Measurements from ENCODE around the gene HS1BP3. TPM values are rescaled to one million over a fixed set of nuclear protein-coding genes. Genes with fewer than 3 reads are reported as not detected.
A peak's percentile ranks its signal among the peaks of the same experiment; 100 is the strongest.

Gene HS1BP3
- total RNA-seq, 2 donors from 2014 or later: 37.1 to 41.8 TPM

DNA sequence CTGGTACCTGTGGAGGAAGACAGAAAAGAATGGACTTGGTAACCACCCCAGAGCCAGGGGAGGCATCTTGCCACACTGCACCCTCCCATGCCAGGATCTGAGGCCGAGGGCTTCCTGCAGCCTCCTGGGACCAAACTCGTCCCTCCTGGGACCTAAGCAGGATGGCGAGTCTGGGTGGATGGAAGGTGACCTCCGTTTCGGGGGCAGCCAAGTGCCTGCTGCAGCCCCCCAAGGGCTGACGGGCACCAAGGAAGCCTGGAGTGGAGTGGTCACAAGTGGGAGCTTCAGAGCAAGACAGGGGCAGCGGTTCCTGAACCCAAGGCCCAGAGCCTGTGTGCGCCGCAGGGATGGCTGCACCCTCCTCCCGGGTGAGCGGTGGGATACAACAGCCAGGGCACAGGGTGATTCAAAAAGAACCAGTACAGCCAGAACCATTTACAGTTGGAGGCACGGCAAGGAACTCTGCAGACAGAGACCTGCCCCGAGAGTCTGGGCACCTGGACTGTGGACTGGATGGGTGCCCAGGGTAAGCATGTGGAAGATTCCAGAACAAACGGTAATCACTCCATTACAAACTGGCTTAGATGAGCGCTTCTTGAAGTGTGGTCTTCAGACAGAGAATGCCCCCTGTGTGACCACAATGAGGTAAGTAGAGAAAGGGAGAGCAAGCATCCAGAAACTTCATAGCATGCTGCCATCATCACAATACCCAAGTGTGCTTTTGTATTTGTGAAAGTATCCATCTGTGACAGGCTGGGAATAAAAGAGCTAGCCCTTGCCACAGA, 12.1 kb downstream of the HS1BP3 start:
- intact Hi-C loops (cut with DNase I): loop anchor here in 1 of 2 donors (5.0 kb wide), 1 partner anchor 192 kb away; the partner anchor contains the start of gene RHOB
- no peak for DNase-seq (ENCODE audit: low spot score)

- intact Hi-C loops (cut with DNase I): loop anchor here in 1 of 2 donors (5.0 kb wide), 1 partner anchor 191 kb away; the partner anchor contains the start of gene RHOB
- no peak for DNase-seq (ENCODE audit: low spot score)
Observed at GRCh38 chr2:20638014-20638413, 12.9 kb downstream of the HS1BP3 start.

DNA sequence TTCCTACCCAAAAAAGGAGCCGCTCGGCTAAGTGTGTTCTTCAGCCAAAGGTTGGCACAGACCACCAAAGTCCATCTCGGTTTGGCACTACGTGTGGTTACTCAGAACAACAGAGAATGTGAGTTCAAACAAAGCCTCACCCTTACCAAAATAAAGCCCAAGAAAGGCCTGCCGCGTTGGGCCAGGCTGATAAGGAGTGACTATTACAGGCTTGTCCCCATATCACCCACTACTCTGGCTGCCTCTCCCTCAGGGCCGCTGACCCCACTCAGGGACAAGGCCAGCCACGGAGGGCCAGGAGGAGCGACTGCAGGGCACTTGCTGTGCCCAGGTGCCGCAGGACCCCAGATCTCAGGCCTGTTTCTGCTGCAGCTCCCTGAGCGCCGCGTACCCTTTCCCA, 13.8 kb downstream of the HS1BP3 start:
- intact Hi-C loops (cut with DNase I): loop anchor here (2.0 to 5.0 kb wide), 2 partner anchors 190 kb away; partner anchors contain the start of gene RHOB (in 2 of the 2)
- DNase-seq (ENCODE audit: low spot score): peak; percentile 89

- intact Hi-C loops (cut with DNase I): loop anchor here (2.0 to 5.0 kb wide), 2 partner anchors 189 kb away; partner anchors contain the start of gene RHOB (in 2 of the 2)
- DNase-seq (ENCODE audit: low spot score): peak; percentile 95
Observed at GRCh38 chr2:20635675-20636584, 15.0 kb downstream of the HS1BP3 start.

- DNase-seq (ENCODE audit: low spot score): no peak
- intact Hi-C loops (cut with DNase I): loop anchor here in 1 of 2 donors (5.0 kb wide), 1 partner anchor 188 kb away; the partner anchor contains the start of gene RHOB
Observed at GRCh38 chr2:20635113-20635510, 15.8 kb downstream of the HS1BP3 start.

DNA sequence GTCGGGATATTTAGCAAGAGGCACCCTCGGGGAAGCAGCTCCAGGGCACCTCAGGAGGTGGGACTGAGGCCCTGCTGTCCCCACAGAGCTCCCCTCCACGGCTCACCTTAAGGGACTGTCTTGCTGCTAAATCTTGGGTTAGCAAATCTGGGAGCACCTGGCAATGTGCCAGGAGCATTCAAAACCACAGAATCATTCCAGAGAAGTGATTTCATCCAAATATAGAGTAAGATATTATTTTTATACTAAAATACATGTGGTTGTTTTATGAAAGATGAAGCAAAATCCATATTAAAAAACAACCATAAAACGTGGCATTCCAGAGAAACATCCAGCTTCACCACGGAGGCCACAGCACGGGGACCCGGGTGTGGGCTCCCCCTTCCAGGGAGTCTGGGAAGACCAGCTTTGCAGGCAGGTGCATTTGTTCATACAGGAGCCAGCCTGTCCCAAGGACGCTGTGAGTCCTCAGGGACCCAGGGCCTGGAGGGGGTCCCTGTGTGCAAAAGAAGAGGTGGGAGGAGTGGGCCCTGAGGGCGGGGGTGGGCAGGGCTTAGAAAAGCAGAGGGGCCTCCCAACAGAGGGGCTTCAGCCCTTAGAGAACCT, 16.3 kb downstream of the HS1BP3 start:
- no peak for DNase-seq (ENCODE audit: low spot score)
- intact Hi-C loops (cut with DNase I): loop anchor here in 1 of 2 donors (5.0 kb wide), 1 partner anchor 187 kb away; the partner anchor contains the start of gene RHOB

GRCh38 chr2:20633794-20634506, 16.9 kb downstream of the HS1BP3 start:
- no peak for DNase-seq (ENCODE audit: low spot score)
- intact Hi-C loops (cut with DNase I): no loop called here

DNA sequence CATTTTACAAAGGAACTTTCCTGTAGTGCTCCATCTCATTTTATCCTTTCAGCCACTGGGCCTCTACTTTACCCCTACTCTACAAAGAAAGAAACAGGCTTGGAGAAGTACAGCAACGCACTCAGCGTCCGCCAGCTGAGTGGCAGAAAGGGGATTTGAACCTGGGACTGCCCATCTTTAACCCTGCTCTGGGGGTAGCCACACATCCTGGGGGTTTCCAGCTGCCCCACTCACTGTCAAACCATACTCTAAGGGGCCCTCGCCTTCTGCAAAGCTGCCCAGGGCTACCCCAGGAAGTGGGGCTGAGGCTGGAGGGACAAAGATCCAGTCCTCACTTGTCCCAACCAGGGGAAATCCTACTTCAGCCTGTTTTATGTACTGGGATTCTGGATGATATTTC, 17.9 kb downstream of the HS1BP3 start:
- intact Hi-C loops (cut with DNase I): no loop called here
- DNase-seq (ENCODE audit: low spot score): no peak

DNA sequence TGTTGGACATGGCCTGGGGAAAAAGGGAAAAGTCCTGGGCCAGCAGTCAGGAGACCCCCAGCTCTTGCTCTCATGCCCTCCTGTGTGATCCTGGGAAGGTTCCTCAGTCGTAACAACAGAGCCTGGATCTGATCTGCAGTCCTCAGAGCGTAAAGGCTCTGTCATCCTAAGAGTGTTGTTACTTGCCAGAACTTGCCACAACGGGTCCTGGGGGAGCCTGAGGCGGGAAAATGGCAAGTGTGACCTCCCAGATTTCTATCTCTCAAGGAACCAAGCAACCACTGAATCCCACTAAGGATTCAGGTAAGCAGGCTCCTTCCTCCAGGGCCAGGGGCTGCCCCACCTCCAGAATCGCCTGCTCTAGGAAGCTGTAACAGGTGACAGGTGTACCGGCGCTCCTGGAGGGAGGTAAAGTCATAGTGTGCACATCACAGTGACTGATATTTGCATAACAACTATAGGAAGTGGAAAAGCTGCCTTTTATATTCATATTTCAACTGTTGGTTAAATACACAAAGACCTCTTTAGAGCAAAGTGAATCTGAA, 18.4 kb downstream of the HS1BP3 start:
- DNase-seq (ENCODE audit: low spot score): no peak
- intact Hi-C loops (cut with DNase I): no loop called here

DNA sequence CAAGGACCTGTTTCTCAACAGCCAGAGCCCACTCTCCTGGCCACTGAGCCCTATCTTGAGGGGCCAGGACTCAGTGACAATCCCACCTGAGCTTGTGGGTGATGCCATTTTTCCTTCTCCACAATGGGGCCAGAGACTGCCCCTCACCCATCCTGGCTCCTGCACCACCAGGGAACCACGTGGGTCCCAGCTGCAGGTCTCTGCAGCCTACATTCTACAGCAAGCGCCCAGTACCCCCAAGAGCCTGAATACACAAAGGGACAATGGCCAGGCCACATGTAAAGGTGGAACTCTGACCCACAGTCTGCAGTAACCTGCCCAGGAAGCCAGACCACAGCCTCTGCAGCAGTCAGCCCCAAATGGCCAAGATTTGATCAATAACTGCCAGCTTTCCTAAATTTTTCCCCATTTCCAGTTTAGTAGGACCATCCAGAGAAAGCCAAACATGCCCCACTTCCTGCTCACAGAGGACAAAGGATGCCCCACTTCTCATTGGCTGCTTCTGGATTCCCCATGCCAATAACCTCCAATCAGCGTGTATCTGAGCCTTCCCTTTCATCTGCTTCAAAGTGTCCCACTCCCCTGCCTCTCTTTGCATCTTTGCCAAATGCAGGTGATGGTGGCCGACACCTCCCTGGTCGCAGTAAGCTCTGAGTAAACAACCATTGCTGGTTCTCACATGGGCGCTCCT, 19.1 kb downstream of the HS1BP3 start:
- intact Hi-C loops (cut with DNase I): no loop called here
- no peak for DNase-seq (ENCODE audit: low spot score)

- intact Hi-C loops (cut with DNase I): no loop called here
Observed at GRCh38 chr2:20630967-20631366, 19.9 kb downstream of the HS1BP3 start.

GRCh38 chr2:20629581-20630171, 21.2 kb downstream of the HS1BP3 start:
- no peak for DNase-seq (ENCODE audit: low spot score)

More at GRCh38 chr2:20630967-20631366, 19.9 kb downstream of the HS1BP3 start:
- no peak for DNase-seq (ENCODE audit: low spot score)

DNA sequence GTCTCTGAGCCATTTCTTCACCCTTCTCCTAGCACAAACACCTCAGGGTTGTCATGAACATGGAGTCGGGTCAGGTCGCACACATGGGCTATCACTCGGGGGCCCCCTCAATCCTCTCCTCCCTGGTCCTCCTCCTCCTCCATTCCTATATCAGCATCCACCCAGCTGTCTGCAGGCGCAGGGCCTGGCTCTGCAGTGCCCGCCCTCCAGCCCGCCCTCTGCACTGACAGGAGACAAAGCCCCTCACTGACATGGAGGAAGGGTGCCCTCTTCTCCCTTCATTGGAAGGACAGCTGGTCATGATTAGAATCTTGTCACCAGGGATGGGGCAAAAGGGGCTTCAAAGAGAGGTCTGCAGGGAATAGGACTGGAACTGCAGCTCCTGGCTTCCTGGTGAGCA, 21.7 kb downstream of the HS1BP3 start:
- intact Hi-C loops (cut with DNase I): no loop called here
- DNase-seq (ENCODE audit: low spot score): no peak

More at GRCh38 chr2:20629581-20630171, 21.2 kb downstream of the HS1BP3 start:
- intact Hi-C loops (cut with DNase I): no loop called here

GRCh38 chr2:20627712-20628380, 23.1 kb downstream of the HS1BP3 start:
- intact Hi-C loops (cut with DNase I): no loop called here
- DNase-seq (ENCODE audit: low spot score): peak; percentile 28

DNA sequence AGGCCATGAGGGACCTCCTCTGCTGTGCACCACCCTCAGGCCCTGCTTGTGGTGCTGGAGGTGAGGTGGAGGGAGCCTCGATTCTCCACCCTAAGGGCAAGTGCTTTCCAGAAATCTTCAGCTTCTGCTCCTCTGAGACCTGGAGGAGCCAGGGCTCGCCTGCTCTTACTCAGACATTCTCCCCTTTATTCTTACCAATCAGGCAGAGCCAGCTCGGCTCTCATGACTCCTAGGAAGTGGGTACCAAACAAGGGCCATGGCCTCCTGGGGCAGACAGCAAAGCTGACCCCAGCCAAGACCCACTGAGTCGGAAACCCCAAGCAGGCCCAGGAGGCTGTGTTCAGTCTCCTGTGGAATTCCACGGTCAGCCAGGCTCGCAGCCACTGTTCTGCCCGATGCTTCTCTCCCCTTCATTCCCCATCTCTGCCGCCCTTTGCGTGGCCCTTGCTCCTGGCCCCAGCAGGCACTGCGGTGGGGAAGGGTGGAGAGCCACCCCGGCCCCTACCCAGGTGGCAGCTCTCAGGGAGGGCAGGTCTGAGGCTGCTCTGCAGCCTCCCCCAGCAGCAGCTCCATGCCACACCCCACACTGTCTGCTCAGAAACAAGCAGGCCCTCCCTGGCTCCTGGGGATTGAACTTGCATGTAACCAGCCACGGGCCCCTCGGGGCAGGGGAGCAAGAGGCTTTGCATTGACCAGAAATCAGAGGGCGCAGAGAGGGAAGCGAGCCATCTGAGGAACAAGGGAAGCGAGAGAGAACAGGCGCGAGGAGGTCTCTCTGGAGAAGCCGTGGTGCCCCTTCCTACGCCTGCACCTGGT, 24.0 kb downstream of the HS1BP3 start:
- peak; percentile 63 for DNase-seq (ENCODE audit: low spot score)
- intact Hi-C loops (cut with DNase I): no loop called here

DNA sequence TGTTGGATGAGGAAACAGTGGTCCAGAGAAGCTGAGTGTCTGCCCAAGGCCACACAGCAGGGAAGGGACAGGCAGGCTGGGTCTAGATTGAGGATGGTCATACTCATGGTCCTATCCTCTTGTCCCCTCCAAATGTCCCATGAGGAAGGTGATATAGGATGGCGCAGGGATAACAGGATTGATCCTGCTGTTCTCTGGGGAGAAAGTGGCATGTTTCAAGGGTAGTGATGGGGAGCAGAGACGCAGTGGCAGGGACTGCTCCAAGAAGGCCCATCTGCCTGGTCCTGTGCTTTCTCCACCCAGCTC, 24.6 kb downstream of the HS1BP3 start:
- no peak for DNase-seq (ENCODE audit: low spot score)
- intact Hi-C loops (cut with DNase I): no loop called here
